Progenitor cell of endocrine pancreas (in vitro differentiated cells): ENCODE data around the gene DNPEP. TPM values are rescaled to one million over a fixed set of nuclear protein-coding genes. Genes with fewer than 3 reads are reported as not detected.

Source experiments
- DNase-seq: peaks from one replicate; pipeline ENCODE4 v3.0.0; 2021; ENCODE audit warnings: low spot score; ENCODE audit not compliant: unreplicated experiment
- H3K27ac Mint-ChIP-seq: 2 replicates; pipeline ENCODE4 v1.8.0; 2021; ENCODE audit warnings: mild to moderate bottlenecking, moderate library complexity, mixed read lengths
- H3K27me3 Mint-ChIP-seq: 2 replicates; pipeline ENCODE4 v1.8.0; 2021; ENCODE audit warnings: mixed read lengths
- H3K36me3 Mint-ChIP-seq: 2 replicates; pipeline ENCODE4 v1.8.0; 2022; ENCODE audit warnings: mixed read lengths; ENCODE audit not compliant: insufficient read depth
- H3K4me1 Mint-ChIP-seq: 2 replicates; pipeline ENCODE4 v1.8.0; 2021; ENCODE audit warnings: low read depth, mixed read lengths
- H3K4me3 Mint-ChIP-seq: 2 replicates; pipeline ENCODE4 v1.8.0; 2021; ENCODE audit warnings: low read depth, mild to moderate bottlenecking, moderate library complexity, mixed read lengths
- H3K9me3 Mint-ChIP-seq: 2 replicates; pipeline ENCODE4 v1.8.0; 2021; ENCODE audit warnings: low read depth, mixed read lengths
- CTCF ChIP-seq: fragments of 200-600 bp; sonication (generic); IDR thresholded peaks from one replicate; pipeline ENCODE4 v1.5.0; 2021; ENCODE audit warnings: antibody characterized with exemption, mild to moderate bottlenecking; ENCODE audit not compliant: unreplicated experiment
- total RNA-seq: library from RNA; stranded (reverse); gene quantifications from 2 replicates; pipeline ENCODE4 v1.2.1, GENCODE V29; 2021

The DNPEP gene
- total RNA-seq, 1 donor from 2014 or later = 36.0 TPM

GRCh38 chr2:219417374-219417773, 29.7 kb upstream of the DNPEP start:
- Mint-ChIP-seq H3K4me3 (no peak overlapping the region), H3K4me1 (no peaks in the 10 kb centered on the region), H3K27ac (no peak overlapping the region), H3K9me3 (no peaks in the 10 kb centered on the region), H3K36me3 (no peaks in the 10 kb centered on the region), H3K27me3 (peaks cover 56% of the 10 kb centered on the region)
- no peak for DNase-seq
- no peak for TF ChIP-seq CTCF

- H3K9me3 Mint-ChIP-seq = no peaks in the 10 kb centered on the region
- peaks cover 53% of the 10 kb centered on the region for H3K27me3 Mint-ChIP-seq
- no peaks in the 10 kb centered on the region for H3K4me1 Mint-ChIP-seq
- H3K27ac Mint-ChIP-seq = no peak overlapping the region
- no peak for DNase-seq
- no peaks in the 10 kb centered on the region for H3K36me3 Mint-ChIP-seq
- no peak overlapping the region for H3K4me3 Mint-ChIP-seq
- TF ChIP-seq CTCF = no peak
Measured at GRCh38 chr2:219416938-219417337, 29.2 kb upstream of the DNPEP start.

GRCh38 chr2:219416235-219416602, 28.5 kb upstream of the DNPEP start:
- H3K36me3 Mint-ChIP-seq = no peaks in the 10 kb centered on the region
- H3K27ac Mint-ChIP-seq = no peak overlapping the region
- no peak for TF ChIP-seq CTCF
- H3K4me3 Mint-ChIP-seq = no peak overlapping the region
- H3K4me1 Mint-ChIP-seq = no peaks in the 10 kb centered on the region
- H3K27me3 Mint-ChIP-seq = peaks cover 49% of the 10 kb centered on the region
- H3K9me3 Mint-ChIP-seq = no peaks in the 10 kb centered on the region
- no peak for DNase-seq

GRCh38 chr2:219415580-219416234, 28.0 kb upstream of the DNPEP start:
- Mint-ChIP-seq H3K27me3 (peaks cover 46% of the 10 kb centered on the region), H3K27ac (no peak overlapping the region), H3K4me3 (no peak overlapping the region), H3K4me1 (no peaks in the 10 kb centered on the region), H3K36me3 (no peaks in the 10 kb centered on the region), H3K9me3 (no peaks in the 10 kb centered on the region)
- no peak for DNase-seq
- TF ChIP-seq CTCF = no peak

- no peak overlapping the region for H3K27ac Mint-ChIP-seq
- H3K9me3 Mint-ChIP-seq = no peaks in the 10 kb centered on the region
Measured at GRCh38 chr2:219414857-219415256, 27.1 kb upstream of the DNPEP start.

More at GRCh38 chr2:219414857-219415256, 27.1 kb upstream of the DNPEP start:
- H3K36me3 Mint-ChIP-seq = no peaks in the 10 kb centered on the region
- DNase-seq = no peak
- H3K27me3 Mint-ChIP-seq = peaks cover 38% of the 10 kb centered on the region
- no peak overlapping the region for H3K4me3 Mint-ChIP-seq
- no peak for TF ChIP-seq CTCF
- H3K4me1 Mint-ChIP-seq = no peaks in the 10 kb centered on the region
